A204.1 (cell line): ENCODE data around the gene FKRP.

Experiments
- FAIRE-seq: peaks from 2 replicates; lab custom pipeline; 2012; peaks lifted over from hg19 to GRCh38; lab: Jason Lieb, UNC

The FKRP gene

DNA sequence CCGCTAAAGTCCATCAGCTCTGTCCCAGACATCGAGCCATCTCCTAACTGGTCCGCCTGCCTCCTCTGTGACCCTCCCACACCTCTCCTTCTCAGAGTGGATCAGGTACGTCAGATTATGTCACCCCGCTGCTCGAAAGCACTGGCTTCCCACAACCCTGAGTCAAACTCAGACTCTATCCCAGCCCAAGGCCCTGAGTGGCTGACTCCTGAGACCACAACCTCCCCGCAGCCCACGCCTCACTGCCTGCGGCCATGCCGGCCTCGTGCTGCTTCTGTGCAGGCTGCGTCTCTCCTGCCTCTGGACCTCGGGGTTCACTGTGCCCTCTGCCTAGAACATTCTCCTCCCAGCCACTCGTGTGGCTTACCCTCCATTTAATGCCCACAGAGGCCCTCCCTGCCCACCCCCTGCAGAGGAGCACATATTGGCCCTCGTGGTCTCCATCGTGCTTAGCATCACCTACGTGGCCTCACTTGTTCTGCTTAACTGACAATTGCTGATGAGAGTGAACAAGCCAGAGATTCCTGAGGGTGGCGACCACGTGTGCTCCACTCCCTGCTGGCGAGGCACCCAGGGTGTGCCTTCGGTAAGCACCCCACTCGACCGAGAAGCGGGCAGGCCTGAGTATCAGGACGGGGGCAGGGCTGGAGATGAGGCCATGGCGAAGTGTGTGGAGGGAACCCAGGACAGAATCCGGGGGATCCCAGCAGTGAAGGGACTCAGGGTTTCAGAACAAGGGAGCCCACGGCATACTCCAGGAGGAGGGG, 13.5 kb upstream of the FKRP start:
- FAIRE-seq, result no peak

DNA sequence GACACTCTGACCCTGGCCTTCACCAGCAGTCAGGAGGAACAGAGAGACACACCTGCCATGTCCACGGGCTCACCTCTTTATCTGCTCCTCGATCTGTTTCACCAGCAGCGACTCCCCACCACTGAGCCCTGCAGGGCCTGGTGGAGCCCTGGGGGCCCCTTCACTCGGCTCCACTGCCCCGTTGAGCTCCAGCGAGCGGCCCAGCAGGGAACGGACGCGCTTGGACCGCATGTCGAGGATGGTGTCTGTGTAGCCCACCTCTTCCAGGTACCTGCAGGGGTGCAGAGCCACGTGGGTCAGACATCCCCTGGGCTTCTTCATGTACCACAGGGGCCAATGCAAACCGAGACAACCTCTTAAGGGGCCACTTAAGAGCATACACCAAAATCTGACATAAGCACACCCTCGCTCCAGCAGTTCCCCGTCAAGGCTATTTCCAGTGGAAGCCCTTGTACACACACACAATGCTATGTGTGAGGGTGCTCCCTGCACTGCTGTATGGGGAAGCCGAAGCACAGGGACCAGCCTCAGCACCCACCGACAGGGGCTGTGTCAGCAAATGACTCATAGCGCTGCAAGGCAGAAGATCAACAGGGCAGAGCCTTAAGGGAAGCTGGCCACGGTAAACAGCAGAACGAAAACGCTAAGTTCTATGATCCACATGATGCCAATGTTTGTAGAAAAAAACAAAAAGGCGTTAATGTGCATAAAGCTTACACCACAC, 12.7 kb upstream of the FKRP start:
- FAIRE-seq, result no peak

DNA sequence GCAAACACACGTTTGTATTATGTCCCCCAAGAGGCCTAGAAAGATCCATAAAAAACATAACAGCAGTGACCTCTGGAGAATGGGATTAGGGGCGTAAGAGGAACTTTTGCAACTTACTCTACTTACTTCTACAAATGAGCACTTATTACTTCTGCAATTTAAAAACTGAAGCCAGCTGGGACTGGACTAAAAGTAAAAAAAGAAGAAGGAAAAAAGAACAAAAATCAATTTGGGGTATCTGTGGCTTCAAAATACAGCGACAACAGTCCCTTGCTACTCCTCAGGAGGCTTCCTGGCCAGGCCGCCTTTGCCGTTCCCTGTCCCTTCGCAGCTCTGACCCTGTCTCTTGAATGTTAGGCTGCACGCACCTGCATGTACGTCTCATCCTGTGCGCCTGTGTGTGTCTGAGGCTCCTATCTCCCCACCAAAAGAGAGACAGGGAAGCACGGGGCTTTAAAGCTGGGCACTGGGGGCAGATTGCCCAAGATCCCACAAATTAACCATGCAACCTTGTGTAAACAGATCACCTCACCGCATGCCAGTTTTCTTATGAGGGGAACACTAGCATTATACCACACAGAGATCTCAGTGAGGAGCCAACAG, 12.1 kb upstream of the FKRP start:
- no peak for FAIRE-seq

DNA sequence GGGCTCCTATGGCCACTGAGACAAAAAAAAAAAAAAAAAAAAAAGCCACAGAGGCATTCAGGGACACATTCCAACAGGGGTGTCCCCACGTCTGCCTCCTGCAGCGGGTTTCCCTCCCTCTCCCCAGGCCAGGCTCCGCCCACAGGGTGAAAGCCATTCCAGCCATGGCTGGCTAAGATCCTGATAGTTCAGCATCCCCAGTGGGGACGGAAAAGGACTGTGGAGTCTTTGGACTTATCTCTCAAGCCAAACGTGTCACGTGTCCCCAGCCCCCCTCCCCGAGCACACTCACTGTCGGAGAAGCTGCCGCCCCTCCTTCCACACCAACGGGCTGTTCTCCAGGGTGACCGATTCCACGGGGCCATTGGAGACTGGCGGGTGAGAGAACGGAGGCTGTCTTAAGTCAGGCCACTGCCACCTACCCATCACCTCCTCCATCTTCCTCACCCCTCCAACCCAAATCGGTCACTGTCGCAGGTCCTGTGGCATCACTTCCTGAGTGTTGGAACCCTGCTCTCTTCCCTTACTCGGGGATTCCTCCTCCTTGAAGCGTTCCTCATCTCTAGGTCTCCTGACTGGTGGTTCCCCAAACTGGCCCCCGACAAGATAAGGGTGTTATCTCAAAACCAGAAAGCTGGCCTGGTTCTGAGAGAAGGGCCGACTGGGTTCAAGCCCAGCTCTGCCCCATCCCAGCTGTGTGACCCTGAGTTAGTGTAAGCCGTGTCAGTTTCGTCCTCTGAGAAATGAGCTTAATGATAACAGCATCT, 9.1 kb upstream of the FKRP start:
- FAIRE-seq, result no peak

DNA sequence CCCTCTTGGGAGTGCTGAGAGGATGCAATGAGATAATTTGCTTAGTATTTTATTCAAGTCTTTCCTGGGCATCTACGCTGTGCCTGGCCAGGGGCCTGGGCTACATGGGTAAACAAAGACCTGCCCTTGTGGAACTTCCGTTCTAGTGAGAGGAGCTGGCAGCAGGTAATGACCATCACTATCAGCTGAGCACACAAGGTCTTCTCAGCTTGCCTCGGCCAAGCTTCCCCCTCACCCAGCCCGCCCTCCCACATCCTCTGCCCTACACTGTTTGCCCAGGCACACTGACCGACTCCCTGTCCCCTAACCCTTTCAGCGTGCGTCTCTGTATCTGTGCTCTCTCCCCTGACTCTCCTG, 8.6 kb upstream of the FKRP start:
- FAIRE-seq, result no peak

DNA sequence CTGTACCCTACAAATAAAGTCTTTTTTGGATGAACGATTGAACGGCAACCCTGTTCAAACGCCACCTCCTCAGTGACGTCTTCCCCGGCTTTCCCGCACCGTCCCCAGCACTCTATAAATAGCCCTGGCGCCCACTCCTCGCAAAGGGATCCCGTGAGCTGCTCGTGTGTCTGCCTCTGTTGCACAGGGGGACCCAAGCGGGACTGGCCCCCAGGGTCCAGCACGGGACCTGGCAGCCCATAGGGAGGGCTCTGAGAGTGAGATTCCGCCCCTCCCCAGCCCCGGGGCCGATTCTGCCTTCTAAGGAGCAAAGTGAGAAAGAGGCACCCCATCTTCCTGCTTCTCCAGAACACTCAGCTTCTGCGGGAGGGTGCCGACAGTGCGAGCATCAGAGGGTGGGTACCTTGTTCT, 8.1 kb upstream of the FKRP start:
- no peak for FAIRE-seq

DNA sequence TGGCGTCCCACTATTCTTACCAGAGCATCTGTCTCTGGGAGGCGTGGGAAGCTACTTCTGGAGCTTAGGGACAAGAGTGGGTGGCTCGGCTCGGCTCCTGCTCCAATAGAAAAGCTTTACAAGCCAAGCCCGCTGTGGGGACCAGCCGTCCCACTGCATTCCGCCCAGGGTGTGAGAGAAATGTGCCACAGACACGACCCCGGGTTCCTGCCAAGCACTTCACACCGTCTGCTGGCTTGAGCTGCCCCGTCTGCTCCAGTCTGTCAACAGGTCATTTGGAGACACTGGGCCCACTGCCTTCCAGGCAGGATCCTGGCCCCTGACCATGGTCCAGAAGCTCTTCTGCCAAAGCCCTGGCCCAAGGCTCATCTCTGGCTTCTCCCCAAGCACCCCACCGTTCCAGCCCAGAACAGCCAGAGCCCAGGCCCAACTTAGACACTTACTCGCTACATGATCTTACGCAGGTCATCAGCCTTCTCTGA, 6.5 kb upstream of the FKRP start:
- FAIRE-seq, result no peak

DNA sequence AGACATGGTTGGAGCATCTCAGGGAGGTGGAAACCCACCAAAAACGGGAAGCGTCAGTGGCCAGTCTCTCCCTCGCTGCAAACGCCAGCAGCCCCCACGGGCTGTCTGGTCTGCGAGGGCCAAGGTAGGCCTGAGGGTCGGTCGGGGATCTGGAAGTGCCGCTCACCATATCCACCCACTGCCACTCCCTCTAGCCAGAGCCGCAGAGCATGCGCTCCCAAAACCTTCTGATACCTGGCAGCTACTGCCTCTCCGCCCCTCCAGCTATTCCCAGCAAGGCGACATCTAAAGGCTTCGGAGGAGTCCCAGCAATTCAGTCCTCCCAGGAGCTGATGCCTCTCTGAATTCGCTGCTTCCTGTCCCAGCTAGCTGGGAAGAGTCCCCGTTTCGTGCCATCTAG, 4.4 kb upstream of the FKRP start:
- no peak for FAIRE-seq

DNA sequence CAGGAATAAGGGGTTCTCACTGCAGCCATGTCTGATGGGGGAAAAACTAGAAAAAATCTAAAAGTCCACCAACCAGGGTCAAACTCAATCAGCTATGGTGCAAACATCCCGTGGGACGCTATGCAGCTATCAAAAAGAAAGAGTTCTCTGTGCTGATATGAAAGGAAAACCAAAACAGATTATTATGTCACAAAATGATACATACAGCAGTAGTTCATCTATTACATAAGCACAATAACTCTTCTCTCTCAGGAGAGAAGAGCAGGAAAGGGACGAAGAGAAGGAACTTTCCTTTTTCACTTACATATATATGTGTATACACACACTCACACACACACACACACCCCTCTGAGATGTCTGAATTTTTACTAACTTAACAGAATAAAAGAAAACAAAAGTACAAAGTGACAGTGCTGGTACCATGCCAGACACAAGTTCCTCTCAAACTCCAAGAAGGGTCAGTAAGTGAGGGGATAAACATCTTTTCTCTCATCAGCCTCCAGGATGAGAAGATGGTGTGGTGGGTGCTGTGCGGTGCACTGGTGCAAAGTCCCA, 2.9 kb upstream of the FKRP start:
- FAIRE-seq, result no peak

DNA sequence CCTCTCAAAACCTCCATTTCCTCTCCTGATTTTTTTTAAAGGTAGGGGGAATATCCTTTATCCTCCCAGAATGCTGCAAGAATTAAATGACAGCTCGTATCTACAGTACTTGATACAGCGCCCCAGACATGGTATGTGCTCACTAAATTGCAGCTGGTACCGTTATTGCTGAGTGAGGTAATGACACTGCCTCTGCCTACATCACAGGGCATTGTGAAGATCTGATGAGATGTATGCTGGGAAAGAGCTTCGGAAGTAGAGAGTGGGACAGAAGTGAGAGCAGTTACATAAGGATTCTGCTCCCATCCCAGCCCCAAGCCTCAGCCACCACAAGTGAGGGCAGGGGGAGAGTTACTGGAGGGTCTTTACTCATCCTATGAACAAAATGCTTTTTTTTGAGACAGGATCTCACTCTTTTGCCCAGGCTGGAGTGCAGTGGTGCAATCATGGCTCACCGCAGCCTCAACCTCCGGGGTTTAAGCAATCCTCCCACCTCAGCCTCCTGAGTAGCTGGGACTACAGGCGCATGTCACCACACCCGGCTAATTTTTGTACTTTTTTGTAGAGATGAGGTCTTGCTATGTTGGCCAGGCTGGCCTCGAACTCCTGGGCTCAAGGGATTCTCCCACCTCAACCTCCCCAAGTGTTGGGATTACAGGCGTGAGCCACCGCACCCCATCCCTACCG, 1.7 kb upstream of the FKRP start:
- FAIRE-seq, result no peak

DNA sequence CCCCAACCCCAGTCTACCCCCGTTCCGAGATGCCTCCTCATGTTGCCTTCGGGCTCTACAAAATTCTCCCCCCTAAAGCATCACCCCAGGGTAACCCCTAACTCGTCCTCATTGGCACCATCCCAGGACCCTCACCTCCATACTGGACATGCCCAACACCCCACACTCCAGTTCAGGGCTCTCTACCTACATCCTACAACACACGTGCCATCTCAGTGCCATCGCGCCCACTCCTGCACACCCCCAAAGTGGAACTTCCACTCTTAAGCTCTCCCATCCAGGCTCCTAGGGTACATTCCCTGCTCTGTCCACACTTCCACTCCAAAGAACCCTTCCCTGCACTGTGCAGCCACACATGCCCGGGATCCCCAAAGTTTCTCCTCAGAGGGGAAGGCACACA, 827 bp upstream of the FKRP start:
- no peak for FAIRE-seq

DNA sequence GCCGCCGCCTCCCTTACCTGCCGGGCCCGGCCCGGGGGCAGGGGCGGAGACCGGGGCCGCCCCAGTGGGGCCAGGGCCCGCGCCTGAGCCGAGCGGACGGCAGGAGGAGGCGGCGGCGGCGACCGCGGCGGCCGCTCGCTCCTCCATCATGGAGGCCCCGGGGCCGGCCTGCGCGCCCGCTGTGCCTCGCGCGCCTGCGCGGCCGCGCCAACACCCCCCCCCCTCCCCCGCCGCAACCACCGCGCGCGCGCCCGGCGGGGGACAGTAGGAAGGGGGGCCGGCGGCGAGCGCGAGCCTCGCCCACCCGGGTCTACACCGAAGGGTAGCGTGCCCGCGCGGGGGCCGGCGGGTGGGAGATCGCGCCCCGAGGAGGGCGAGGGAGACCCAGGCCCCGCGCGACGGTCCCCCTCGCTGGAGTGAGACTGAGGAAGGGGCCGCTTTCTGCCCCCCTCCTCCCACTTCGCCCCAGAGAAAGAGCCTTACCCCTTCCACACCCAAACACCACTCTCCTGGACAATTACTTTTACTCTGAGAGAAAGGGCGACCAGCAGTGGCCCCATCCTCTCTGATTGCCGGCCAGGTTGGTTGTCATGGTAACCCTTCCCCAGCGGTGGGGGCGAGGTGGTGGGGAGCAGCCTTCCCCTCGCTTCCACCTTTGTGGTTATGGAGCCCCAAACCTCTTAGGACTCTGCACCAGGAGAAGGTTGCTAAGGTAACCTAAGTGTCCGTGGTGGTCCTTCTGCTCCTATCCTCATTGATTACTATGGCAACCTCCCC, 612 bp downstream of the FKRP start, which contains the start of gene STRN4:
STRN4 (minus strand) TSS at position 170 of the 777 bp plus-strand sequence; CDS start at position 150, 20 bp downstream.
- FAIRE-seq, result no peak

DNA sequence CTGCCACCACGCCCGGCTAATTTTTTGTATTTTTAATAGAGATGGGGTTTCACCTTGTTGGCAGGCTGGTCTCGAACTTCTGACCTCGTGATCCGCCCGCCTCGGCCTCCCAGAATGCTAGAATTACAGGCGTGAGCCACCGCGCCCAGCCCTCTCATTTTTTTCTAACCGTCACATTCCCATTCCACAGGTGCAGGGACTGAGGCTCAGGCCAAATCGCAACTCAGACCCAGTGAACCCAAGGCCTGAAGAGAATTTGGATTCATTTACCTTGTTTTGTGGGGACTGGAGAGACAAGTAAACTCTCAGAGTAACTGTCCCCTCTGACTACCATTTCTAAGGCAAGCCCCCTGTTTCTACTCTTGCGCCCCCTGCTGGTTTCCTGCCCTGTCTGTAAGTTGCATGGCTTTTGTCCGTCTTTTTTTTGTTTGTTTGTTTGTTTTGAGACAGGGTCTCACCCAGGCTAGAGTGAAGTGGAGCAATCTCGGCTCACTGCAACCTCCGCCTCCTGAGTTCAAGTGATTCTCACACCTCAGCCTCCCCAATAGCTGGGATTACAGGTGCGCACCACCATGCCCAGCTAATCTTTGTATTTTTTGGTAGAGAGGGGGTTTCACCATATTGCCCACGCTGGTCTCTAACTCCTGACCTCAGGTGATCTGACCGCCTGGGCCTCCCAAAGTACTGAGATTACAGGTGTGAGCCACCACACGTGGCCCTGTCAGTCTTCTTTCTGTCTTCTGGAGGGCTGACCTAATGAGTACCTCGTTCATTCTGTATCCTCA, 2.7 kb downstream of the FKRP start:
- FAIRE-seq, result no peak

DNA sequence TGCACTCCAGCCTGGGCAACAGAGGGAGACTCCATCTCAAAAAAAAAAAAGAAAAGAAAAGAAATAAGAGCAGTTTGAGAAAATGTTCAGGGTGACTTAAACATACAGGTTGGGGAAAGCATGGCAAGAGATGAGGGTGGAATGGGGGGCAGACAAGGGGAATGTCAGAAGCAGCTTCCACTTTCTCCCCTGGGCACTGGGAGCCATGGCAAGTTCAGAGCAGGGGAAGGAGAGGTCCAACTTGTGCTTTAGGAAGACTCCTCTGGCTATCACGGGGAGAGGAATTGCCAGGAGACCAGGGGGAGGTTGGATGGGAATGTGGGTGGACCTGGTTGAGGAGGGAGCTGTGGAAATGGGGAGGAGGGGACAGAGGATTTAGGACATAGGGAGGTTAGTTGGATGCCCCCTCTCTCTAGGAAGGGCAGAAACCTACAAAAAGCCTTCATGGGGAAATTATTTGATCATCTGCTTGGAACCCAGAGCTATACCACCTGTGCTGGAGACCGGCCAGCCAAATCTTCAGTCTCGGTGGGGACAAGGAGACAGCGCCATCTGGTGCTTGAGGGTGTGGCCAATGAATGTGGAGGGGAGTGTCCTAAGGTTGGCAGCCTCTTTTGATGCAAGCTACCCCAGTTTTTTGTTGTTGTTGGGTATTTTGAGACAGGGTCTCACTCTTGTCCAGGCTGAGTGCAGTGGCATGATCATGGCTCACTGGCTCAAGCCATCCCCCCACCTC, 7.7 kb downstream of the FKRP start:
- no peak for FAIRE-seq

DNA sequence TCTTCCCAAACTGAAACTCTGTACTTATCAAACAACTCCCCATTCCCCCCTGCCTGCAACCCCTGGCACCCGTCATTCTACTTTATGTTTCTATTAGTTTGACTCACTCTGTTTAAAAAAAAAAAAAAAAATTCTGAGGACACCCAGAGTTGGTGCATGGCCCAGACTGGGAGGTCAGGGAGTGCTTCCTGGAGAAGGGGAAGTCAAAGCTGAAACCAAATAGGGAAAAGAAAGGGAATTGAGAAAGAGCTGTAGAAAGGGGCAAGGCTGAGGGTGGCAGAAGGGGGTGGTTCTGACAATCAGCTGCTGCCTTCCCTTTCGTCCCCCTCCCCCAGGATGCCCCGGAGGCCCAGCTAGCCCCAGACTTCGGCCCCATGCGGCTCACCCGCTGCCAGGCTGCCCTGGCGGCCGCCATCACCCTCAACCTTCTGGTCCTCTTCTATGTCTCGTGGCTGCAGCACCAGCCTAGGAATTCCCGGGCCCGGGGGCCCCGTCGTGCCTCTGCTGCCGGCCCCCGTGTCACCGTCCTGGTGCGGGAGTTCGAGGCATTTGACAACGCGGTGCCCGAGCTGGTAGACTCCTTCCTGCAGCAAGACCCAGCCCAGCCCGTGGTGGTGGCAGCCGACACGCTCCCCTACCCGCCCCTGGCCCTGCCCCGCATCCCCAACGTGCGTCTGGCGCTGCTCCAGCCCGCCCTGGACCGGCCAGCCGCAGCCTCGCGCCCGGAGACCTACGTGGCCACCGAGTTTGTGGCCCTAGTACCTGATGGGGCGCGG, 9.4 kb downstream of the FKRP start:
- FAIRE-seq, result no peak

DNA sequence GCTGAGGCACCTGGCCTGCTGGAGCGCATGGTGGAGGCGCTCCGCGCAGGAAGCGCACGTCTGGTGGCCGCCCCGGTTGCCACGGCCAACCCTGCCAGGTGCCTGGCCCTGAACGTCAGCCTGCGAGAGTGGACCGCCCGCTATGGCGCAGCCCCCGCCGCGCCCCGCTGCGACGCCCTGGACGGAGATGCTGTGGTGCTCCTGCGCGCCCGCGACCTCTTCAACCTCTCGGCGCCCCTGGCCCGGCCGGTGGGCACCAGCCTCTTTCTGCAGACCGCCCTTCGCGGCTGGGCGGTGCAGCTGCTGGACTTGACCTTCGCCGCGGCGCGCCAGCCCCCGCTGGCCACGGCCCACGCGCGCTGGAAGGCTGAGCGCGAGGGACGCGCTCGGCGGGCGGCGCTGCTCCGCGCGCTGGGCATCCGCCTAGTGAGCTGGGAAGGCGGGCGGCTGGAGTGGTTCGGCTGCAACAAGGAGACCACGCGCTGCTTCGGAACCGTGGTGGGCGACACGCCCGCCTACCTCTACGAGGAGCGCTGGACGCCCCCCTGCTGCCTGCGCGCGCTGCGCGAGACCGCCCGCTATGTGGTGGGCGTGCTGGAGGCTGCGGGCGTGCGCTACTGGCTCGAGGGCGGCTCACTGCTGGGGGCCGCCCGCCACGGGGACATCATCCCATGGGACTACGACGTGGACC, 10.1 kb downstream of the FKRP start:
- no peak for FAIRE-seq

DNA sequence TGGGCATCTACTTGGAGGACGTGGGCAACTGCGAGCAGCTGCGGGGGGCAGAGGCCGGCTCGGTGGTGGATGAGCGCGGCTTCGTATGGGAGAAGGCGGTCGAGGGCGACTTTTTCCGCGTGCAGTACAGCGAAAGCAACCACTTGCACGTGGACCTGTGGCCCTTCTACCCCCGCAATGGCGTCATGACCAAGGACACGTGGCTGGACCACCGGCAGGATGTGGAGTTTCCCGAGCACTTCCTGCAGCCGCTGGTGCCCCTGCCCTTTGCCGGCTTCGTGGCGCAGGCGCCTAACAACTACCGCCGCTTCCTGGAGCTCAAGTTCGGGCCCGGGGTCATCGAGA, 10.7 kb downstream of the FKRP start:
- no peak for FAIRE-seq

DNA sequence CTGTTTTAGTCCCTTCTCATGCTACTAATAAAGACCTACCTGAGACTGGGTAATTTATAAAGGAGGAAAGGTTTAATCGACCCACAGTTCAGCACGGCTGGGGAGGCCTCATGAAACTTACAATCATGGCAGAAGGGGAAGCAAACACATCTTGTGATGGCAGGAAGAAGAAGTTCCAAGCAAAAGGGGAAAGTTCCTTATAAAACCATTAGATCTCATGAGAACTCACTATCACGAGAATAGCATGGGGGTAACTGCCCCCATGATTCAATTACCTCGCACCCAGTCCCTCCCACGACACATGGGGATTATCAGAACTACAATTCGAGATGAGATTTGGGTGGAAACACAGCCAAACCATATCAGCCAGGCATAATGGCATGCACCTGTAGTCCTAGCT, 13.3 kb downstream of the FKRP start:
- no peak for FAIRE-seq
